ENCODE measurements around the gene SPAG8.

GRCh38 chr9:35834260-35835215, 22.5 kb upstream of the SPAG8 start:
- TF ChIP-seq CTCF (IDR thresholded peaks at IDR 0.05) (no peak), POLR2A (IDR thresholded peaks at IDR 0.05) (no peak), POLR2AphosphoS5 (IDR thresholded peaks at IDR 0.05) (no peak)

Measured in breast epithelium (tissue), 3 donors.